IPS-18c (cell line): ENCODE results near the gene RBP5.

Experiments used
- H3K4me3 ChIP-seq: 2 replicates; pipeline ENCODE4 v1.7.0; 2013; ENCODE audit warnings: low read depth, mild to moderate bottlenecking, low read length, moderate library complexity; ENCODE audit not compliant: insufficient read depth
- H3K9me3 ChIP-seq: one replicate; pipeline ENCODE4 v1.6.1; 2013; ENCODE audit warnings: mild to moderate bottlenecking, low read length, moderate library complexity; ENCODE audit not compliant: control insufficient read depth, insufficient read depth

The RBP5 gene

GRCh38 chr12:7151532-7151931 is 22.8 kb upstream of the RBP5 start:
- no peaks in the 10 kb centered on the region for H3K9me3 ChIP-seq
- H3K4me3 ChIP-seq, result no peak overlapping the region

DNA sequence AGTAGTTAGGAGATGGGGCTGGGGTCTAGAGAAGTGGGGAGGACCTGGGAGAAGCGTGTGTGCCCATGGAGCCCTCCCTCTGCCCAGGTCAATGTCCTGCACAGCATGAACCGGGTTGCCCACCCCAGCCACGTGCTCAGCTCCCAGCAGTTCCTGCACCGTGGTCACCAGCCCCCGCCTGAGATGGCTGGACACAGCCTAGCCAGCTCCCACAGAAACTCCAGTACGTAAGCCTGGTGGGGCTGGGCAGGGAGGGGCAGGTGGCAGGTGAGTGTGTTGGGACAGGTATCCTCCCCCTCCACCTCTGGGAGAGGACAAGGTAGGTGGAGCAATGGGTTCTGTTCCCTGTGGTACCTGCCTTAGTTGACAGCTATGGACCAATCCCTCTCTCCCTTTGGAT is 22.2 kb upstream of the RBP5 start:
- Histone ChIP-seq H3K9me3 (peaks cover under 1% of the 10 kb centered on the region), H3K4me3 (no peak overlapping the region)

DNA sequence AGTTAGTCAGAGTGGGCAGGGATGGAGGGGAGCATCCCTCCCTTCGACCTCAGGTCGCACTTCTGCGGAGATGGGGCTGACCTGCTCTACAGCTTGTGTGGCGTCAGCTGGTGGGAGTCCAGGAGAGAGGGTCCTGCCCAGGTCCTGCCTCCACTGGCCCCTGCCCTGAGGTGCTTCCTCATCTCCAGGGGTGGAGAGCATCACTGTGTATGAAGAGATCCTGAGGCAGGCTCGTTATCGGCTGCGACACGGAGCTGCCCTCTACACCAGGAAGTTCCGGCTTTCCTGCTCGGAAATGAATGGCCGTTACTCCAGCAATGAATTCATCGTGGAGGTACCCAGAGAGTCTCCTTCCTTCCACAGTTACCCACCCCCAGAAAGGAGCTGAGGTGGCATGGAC is 21.7 kb upstream of the RBP5 start:
- H3K4me3 ChIP-seq, result no peak overlapping the region
- peaks cover 2% of the 10 kb centered on the region for H3K9me3 ChIP-seq

GRCh38 chr12:7146906-7147305 is 18.2 kb upstream of the RBP5 start:
- Histone ChIP-seq H3K4me3 (no peak overlapping the region), H3K9me3 (peaks cover 2% of the 10 kb centered on the region)

- Histone ChIP-seq H3K4me3 (no peak overlapping the region), H3K9me3 (peaks cover 2% of the 10 kb centered on the region)
These were observed 17.5 kb upstream of the RBP5 start for GRCh38 chr12:7146228-7146627.

DNA sequence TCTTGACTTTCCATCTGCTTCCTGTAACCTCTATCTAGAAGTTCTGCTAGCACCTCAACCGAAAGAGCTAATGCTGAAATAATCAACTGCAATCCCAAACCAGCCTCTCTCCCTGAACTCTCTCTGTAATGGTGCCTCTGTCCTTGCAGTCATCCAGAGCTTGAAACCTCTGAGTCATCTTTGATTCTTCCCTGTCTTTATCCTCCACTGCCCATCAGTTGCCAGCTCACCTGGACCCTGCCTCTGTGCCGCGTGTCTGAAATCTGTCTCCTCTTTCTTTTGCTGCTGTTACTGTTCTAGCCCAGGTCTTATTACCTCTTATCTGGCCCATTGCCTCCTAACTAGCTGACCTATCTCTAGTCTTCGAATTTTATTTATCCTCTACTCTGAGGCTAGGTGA is 17.0 kb upstream of the RBP5 start:
- peaks cover 2% of the 10 kb centered on the region for H3K9me3 ChIP-seq
- H3K4me3 ChIP-seq, result no peak overlapping the region

DNA sequence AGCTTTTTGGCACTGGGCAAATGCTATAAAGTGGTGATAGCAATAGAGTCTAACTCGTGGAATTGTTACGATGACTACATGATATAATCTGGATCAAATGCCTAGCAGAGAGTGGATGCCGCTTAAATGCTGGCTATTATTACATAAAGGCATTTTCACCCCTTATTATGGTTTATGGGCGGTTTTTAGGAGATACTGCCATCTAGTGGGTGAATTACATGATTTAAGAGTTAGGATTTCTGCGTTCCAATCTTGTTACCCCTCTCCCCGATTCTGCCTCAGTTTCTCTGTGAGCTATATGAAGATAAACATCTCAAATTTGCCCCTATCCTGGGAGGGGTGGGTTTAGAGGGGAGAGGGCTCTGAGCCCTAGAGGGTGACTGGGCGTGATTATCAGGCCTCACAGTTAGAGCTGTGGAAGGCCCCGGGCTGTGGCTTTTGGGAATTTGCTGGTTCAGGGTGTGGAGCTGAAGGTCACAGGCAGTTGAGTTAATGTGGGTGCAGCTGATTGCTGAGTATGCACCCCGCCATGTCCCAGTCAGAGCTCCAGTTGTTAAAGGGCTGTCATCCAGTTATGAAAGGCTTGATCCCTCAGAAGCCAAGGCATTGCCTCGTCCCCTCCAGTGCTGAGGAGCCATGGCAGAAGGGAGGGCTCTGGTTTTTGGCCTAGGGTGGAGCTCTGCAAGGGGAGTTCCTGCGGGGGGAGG is 15.9 kb upstream of the RBP5 start:
- Histone ChIP-seq H3K9me3 (peaks cover 2% of the 10 kb centered on the region), H3K4me3 (no peak overlapping the region)

GRCh38 chr12:7143564-7143963 is 14.9 kb upstream of the RBP5 start:
- peaks cover 2% of the 10 kb centered on the region for H3K9me3 ChIP-seq
- H3K4me3 ChIP-seq, result no peak overlapping the region

DNA sequence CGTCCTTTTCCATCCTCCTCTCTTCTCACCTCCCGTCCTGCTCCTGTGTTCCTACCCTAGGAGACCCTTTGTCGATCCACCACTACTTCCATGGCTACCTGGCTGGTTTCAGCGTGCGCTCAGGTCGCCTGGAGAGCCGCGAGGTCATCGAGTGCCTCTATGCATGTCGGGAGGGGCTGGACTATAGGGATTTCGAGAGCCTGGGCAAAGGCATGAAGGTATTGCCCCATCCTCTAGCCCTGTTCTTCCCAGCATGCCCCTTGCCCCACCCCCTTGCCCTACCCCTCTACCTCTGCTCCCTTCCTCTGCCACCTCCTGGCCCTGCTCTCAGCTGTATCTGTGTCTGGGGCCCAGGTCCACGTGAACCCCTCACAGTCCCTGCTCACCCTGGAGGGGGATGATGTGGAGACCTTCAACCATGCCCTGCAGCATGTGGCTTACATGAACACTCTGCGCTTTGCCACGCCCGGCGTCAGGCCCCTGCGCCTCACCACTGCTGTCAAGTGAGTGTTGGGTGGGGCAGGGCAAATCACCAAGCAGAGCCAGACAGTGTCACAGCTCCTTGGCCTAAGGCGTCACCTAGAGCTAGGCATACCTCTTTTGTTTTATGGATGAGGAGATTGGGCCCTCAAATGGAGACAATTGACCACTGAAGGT is 14.2 kb upstream of the RBP5 start:
- Histone ChIP-seq H3K9me3 (peaks cover 2% of the 10 kb centered on the region), H3K4me3 (no peak overlapping the region)

DNA sequence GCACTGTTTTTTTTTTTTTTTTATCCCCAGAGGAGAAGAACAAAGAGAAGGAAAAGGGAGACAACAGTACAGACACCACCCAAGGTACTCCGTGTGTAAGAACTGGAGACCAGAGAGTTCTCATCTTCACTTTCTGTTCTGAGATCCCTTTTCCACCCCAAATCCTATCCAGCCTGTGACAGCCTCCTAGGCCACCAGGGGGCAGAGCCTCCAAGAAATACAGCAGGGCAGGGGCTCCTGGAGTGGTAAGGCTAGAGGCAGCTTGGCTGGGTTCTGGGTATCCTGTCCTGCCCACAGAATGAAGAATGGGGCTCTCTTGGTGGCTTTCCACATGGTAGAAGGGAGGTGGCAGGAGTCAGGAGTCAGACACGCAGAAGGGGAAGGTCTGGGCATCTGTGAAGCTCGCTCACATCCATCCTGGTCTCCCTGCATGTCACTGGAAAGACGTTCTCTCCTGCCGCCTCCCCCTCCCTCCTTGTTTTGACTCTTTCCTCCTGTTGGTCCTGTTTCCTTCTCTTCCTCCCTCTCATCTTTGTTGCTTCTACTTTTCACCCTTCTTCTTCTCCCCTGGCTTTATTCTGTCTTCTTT is 13.5 kb upstream of the RBP5 start:
- Histone ChIP-seq H3K9me3 (peaks cover 2% of the 10 kb centered on the region), H3K4me3 (no peak overlapping the region)

- Histone ChIP-seq H3K9me3 (peaks cover 2% of the 10 kb centered on the region), H3K4me3 (no peak overlapping the region)
These were observed 12.8 kb upstream of the RBP5 start for GRCh38 chr12:7141351-7142005.

GRCh38 chr12:7139200-7139599 is 10.5 kb upstream of the RBP5 start:
- Histone ChIP-seq H3K4me3 (no peak overlapping the region), H3K9me3 (no peaks in the 10 kb centered on the region)

DNA sequence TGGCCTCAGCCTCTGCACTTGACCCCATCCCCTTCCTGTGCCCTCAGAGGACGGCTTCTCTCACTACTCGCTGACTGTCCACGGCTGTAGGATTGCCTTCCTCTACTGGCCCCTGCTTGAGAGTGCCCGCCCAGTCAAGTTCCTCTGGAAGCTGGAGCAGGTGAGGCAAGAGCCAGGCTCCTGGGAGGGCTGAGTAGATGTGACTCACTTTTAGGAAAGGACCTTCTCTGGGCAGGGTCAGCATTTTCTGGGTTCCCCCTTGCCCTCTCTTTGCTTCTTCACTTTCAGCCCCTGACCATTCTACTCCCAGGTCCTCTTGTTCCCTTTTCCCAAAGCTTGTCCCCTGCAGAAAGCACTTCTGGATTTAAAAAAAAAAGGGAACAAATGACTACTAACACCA is 9.2 kb upstream of the RBP5 start:
- no peak overlapping the region for H3K4me3 ChIP-seq
- H3K9me3 ChIP-seq, result no peaks in the 10 kb centered on the region

DNA sequence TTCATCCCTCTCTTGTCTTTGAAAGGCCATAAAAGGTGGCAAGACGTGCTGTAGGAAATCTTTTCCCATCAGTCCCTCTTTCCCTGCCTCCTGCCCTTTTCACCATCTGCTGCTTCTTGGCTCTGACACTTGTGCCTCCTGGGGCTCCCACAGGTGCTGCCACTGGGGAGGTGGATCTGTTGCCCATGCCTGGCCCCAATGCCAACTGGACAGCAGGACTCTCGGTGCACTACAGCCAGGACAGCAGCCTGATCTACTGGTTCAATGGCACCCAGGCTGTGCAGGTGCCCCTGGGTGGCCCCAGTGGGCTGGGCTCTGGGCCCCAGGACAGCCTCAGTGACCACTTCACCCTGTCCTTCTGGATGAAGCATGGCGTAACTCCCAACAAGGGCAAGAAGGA is 8.0 kb upstream of the RBP5 start:
- Histone ChIP-seq H3K9me3 (no peaks in the 10 kb centered on the region), H3K4me3 (no peak overlapping the region)

- H3K4me3 ChIP-seq, result no peak overlapping the region
- H3K9me3 ChIP-seq, result no peaks in the 10 kb centered on the region
These were observed 7.4 kb upstream of the RBP5 start for GRCh38 chr12:7136071-7136470.

- no peaks in the 10 kb centered on the region for H3K9me3 ChIP-seq
- H3K4me3 ChIP-seq, result no peak overlapping the region
These were observed 5.9 kb upstream of the RBP5 start for GRCh38 chr12:7134396-7135166.

GRCh38 chr12:7131502-7131866 is 2.8 kb upstream of the RBP5 start:
- peak overlapping the region; percentile 91 for H3K4me3 ChIP-seq
- H3K9me3 ChIP-seq, result no peaks in the 10 kb centered on the region
